ENCODE results near the gene AMN. TPM values are rescaled to one million over a fixed set of nuclear protein-coding genes. Genes with fewer than 3 reads are reported as not detected.

The AMN gene
- total and polyA plus RNA-seq, 4 donors = 2.1 to 51.2 (median 8.6) TPM

GRCh38 chr14:102883089-102883541 is 39.3 kb upstream of the AMN start:
- Histone ChIP-seq H3K36me3 (ENCODE audit: control insufficient read depth in 4 of 4, insufficient read depth in 3 of 4, low read depth in 1 of 4, low read length in 3 of 4) (peaks cover 1 to 10% (median 5%) of the 10 kb centered on the region in 4 donors), H3K9me3 (ENCODE audit: control insufficient read depth in 4 of 4, low read length in 3 of 4) (no peaks in the 10 kb centered on the region), H3K27ac (ENCODE audit: low read depth in 1 of 2, low read length in 2 of 2) (no peak overlapping the region), H3K4me3 (ENCODE audit: low read depth in 1 of 3, low read length in 3 of 3) (no peak overlapping the region), H3K27me3 (ENCODE audit: control insufficient read depth in 4 of 4, insufficient read depth in 4 of 4, low read length in 3 of 4) (no peaks in the 10 kb centered on the region), H3K4me1 (ENCODE audit: control insufficient read depth in 4 of 4, insufficient read depth in 4 of 4, low read length in 3 of 4) (peaks cover 0 to 10% (median 3%) of the 10 kb centered on the region in 4 donors), H3K9ac (ENCODE audit: low read depth in 1 of 2, low read length in 2 of 2) (no peak overlapping the region)
- 90% methylated on average over 5 of the region's 5 CpGs for WGBS
- no peak for DNase-seq (ENCODE audit: low spot score)
- no peak for TF ChIP-seq JUND (IDR thresholded peaks at IDR 0.05)

DNA sequence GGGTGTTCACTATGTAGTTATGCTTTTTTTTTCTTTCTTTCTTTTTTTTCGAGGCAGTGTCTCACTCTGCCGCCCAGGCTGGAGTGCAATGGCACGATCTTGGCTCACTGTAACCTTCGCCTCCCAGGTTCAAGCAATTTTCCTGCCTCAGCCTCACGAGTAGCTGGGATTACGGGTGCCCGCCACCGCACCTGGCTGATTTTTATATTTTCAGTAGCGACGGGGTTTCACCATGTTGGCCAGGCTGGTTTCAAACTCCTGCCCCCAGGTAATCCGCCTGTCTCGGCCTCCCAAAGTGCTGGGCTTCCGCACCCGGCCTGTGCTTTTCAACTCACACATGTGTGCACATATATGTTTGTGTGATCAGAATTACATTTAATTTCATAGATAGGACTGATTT is 38.9 kb upstream of the AMN start:
- no peak overlapping the region for H3K27ac ChIP-seq (ENCODE audit: low read depth in 1 of 2, low read length in 2 of 2)
- no peak overlapping the region for H3K4me3 ChIP-seq (ENCODE audit: low read depth in 1 of 3, low read length in 3 of 3)
- 96% methylated on average over 14 of the region's 14 CpGs for WGBS

GRCh38 chr14:102885737-102886447 is 36.6 kb upstream of the AMN start:
- WGBS = 99% methylated on average over 22 of the region's 22 CpGs
- no peaks in the 10 kb centered on the region for H3K4me1 ChIP-seq (ENCODE audit: control insufficient read depth in 4 of 4, insufficient read depth in 4 of 4, low read length in 3 of 4)
- no peaks in the 10 kb centered on the region for H3K9me3 ChIP-seq (ENCODE audit: control insufficient read depth in 4 of 4, low read length in 3 of 4)
- no peak overlapping the region for H3K9ac ChIP-seq (ENCODE audit: low read depth in 1 of 2, low read length in 2 of 2)
- no peak overlapping the region for H3K4me3 ChIP-seq (ENCODE audit: low read depth in 1 of 3, low read length in 3 of 3)
- no peaks in the 10 kb centered on the region for H3K27me3 ChIP-seq (ENCODE audit: control insufficient read depth in 4 of 4, insufficient read depth in 4 of 4, low read length in 3 of 4)
- no peak for DNase-seq (ENCODE audit: low spot score)
- H3K36me3 ChIP-seq (ENCODE audit: control insufficient read depth in 4 of 4, insufficient read depth in 3 of 4, low read depth in 1 of 4, low read length in 3 of 4) = peaks cover 1 to 17% (median 7%) of the 10 kb centered on the region in 4 donors
- H3K27ac ChIP-seq (ENCODE audit: low read depth in 1 of 2, low read length in 2 of 2) = no peak overlapping the region
- TF ChIP-seq, protein P1, sequence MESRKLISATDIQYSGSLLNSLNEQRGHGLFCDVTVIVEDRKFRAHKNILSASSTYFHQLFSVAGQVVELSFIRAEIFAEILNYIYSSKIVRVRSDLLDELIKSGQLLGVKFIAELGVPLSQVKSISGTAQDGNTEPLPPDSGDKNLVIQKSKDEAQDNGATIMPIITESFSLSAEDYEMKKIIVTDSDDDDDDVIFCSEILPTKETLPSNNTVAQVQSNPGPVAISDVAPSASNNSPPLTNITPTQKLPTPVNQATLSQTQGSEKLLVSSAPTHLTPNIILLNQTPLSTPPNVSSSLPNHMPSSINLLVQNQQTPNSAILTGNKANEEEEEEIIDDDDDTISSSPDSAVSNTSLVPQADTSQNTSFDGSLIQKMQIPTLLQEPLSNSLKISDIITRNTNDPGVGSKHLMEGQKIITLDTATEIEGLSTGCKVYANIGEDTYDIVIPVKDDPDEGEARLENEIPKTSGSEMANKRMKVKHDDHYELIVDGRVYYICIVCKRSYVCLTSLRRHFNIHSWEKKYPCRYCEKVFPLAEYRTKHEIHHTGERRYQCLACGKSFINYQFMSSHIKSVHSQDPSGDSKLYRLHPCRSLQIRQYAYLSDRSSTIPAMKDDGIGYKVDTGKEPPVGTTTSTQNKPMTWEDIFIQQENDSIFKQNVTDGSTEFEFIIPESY (IDR thresholded peaks at IDR 0.05) = no peak
- TF ChIP-seq FOXA1 (IDR thresholded peaks at IDR 0.05) (no peak), FOXA2 (IDR thresholded peaks at IDR 0.05) (no peak), NR2F2 (IDR thresholded peaks at IDR 0.05) (no peak), HNF4A (conservative IDR thresholded peaks at IDR 0.05) (no peak), HNF4G (IDR thresholded peaks at IDR 0.05) (no peak), EGR1 (IDR thresholded peaks at IDR 0.05; ENCODE audit: low read depth in 2 of 2) (no peak)
- TF ChIP-seq, protein P2, sequence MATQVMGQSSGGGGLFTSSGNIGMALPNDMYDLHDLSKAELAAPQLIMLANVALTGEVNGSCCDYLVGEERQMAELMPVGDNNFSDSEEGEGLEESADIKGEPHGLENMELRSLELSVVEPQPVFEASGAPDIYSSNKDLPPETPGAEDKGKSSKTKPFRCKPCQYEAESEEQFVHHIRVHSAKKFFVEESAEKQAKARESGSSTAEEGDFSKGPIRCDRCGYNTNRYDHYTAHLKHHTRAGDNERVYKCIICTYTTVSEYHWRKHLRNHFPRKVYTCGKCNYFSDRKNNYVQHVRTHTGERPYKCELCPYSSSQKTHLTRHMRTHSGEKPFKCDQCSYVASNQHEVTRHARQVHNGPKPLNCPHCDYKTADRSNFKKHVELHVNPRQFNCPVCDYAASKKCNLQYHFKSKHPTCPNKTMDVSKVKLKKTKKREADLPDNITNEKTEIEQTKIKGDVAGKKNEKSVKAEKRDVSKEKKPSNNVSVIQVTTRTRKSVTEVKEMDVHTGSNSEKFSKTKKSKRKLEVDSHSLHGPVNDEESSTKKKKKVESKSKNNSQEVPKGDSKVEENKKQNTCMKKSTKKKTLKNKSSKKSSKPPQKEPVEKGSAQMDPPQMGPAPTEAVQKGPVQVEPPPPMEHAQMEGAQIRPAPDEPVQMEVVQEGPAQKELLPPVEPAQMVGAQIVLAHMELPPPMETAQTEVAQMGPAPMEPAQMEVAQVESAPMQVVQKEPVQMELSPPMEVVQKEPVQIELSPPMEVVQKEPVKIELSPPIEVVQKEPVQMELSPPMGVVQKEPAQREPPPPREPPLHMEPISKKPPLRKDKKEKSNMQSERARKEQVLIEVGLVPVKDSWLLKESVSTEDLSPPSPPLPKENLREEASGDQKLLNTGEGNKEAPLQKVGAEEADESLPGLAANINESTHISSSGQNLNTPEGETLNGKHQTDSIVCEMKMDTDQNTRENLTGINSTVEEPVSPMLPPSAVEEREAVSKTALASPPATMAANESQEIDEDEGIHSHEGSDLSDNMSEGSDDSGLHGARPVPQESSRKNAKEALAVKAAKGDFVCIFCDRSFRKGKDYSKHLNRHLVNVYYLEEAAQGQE (IDR thresholded peaks at IDR 0.05) = no peak
- TF ChIP-seq, protein P3, sequence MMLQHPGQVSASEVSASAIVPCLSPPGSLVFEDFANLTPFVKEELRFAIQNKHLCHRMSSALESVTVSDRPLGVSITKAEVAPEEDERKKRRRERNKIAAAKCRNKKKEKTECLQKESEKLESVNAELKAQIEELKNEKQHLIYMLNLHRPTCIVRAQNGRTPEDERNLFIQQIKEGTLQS (IDR thresholded peaks at IDR 0.05) = no peak

More for the DNA sequence above, 38.9 kb upstream of the AMN start:
- H3K9ac ChIP-seq (ENCODE audit: low read depth in 1 of 2, low read length in 2 of 2) = no peak overlapping the region
- no peaks in the 10 kb centered on the region for H3K9me3 ChIP-seq (ENCODE audit: control insufficient read depth in 4 of 4, low read length in 3 of 4)
- no peak for DNase-seq (ENCODE audit: low spot score)
- H3K4me1 ChIP-seq (ENCODE audit: control insufficient read depth in 4 of 4, insufficient read depth in 4 of 4, low read length in 3 of 4) = peaks cover 0 to 6% (median 3%) of the 10 kb centered on the region in 4 donors
- peaks cover 1 to 10% (median 5%) of the 10 kb centered on the region in 4 donors for H3K36me3 ChIP-seq (ENCODE audit: control insufficient read depth in 4 of 4, insufficient read depth in 3 of 4, low read depth in 1 of 4, low read length in 3 of 4)
- H3K27me3 ChIP-seq (ENCODE audit: control insufficient read depth in 4 of 4, insufficient read depth in 4 of 4, low read length in 3 of 4) = no peaks in the 10 kb centered on the region
- no peak for TF ChIP-seq EGR1 (IDR thresholded peaks at IDR 0.05; ENCODE audit: low read depth in 2 of 2)
- TF ChIP-seq, protein P4, sequence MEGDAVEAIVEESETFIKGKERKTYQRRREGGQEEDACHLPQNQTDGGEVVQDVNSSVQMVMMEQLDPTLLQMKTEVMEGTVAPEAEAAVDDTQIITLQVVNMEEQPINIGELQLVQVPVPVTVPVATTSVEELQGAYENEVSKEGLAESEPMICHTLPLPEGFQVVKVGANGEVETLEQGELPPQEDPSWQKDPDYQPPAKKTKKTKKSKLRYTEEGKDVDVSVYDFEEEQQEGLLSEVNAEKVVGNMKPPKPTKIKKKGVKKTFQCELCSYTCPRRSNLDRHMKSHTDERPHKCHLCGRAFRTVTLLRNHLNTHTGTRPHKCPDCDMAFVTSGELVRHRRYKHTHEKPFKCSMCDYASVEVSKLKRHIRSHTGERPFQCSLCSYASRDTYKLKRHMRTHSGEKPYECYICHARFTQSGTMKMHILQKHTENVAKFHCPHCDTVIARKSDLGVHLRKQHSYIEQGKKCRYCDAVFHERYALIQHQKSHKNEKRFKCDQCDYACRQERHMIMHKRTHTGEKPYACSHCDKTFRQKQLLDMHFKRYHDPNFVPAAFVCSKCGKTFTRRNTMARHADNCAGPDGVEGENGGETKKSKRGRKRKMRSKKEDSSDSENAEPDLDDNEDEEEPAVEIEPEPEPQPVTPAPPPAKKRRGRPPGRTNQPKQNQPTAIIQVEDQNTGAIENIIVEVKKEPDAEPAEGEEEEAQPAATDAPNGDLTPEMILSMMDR (IDR thresholded peaks at IDR 0.05; ENCODE audit: low read depth, low read length, missing input control) = no peak
- TF ChIP-seq TAF1 (conservative IDR thresholded peaks at IDR 0.05) = no peak
- no peak for TF ChIP-seq JUND (IDR thresholded peaks at IDR 0.05)
- TF ChIP-seq, protein P1 (IDR thresholded peaks at IDR 0.05) = no peak
- TF ChIP-seq RXRA (IDR thresholded peaks at IDR 0.05) = no peak
- TF ChIP-seq NR2F2 (IDR thresholded peaks at IDR 0.05) = no peak
- no peak for TF ChIP-seq YY1 (IDR thresholded peaks at IDR 0.05)
- TF ChIP-seq FOXA2 (IDR thresholded peaks at IDR 0.05) = no peak
- TF ChIP-seq RAD21 (IDR thresholded peaks at IDR 0.05) = no peak
- no peak for TF ChIP-seq MAX (IDR thresholded peaks at IDR 0.05)

Data from liver (tissue), 9 donors.